Type B pancreatic cell (in vitro differentiated cells): ENCODE measurements around the gene C1orf74. TPM values are rescaled to one million over a fixed set of nuclear protein-coding genes. Genes with fewer than 3 reads are reported as not detected.

Experiments
- DNase-seq: peaks from one replicate; pipeline ENCODE4 v3.0.0; 2021; ENCODE audit warnings: mixed read lengths; ENCODE audit not compliant: unreplicated experiment; ENCODE audit errors: extremely low spot score
- H3K27ac Mint-ChIP-seq: 2 replicates; pipeline ENCODE4 v1.8.0; 2021; ENCODE audit warnings: mild to moderate bottlenecking, mixed read lengths
- H3K27me3 Mint-ChIP-seq: 2 replicates; pipeline ENCODE4 v1.8.0; 2021; ENCODE audit warnings: mixed read lengths
- H3K36me3 Mint-ChIP-seq: 2 replicates; pipeline ENCODE4 v1.8.0; 2021; ENCODE audit warnings: mixed read lengths
- H3K4me1 Mint-ChIP-seq: one replicate; pipeline ENCODE4 v1.8.0; 2021; ENCODE audit warnings: mixed read lengths; ENCODE audit not compliant: unreplicated experiment
- H3K4me3 Mint-ChIP-seq: 2 replicates; pipeline ENCODE4 v1.8.0; 2021; ENCODE audit warnings: mild to moderate bottlenecking, mixed read lengths
- H3K9me3 Mint-ChIP-seq: 2 replicates; pipeline ENCODE4 v1.8.0; 2021; ENCODE audit warnings: mixed read lengths
- total RNA-seq: library from RNA; stranded (reverse); gene quantifications from 2 replicates; pipeline ENCODE4 v1.2.1, GENCODE V29; 2021; ENCODE audit warnings: low replicate concordance
- TF ChIP-seq, protein P1 (sequence below): fragments of 200-600 bp; sonication (generic); conservative IDR thresholded peaks from 2 replicates; pipeline ENCODE4 v1.5.0; 2021; ENCODE audit warnings: antibody characterized with exemption, mild to moderate bottlenecking

The C1orf74 gene
- total RNA-seq, 1 donor from 2014 or later = 3.6 TPM

DNA sequence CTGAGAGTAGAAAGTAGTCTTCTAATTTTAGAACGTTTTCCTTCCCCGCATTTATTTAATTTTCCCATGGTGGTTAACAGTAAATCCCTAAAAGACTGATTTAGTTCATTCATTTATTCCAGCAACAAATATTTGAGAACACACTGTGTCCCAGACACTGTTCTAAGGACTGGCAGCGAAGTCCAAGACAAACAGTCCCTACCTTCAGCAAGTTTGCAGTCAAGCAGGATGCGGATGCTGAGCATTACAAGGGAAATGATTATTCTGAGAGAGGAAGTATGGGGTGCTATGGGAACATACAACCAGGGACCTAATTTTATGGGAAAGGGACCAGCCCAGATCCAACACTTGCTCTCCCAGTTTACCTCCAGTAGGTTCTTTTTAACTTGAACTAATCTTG, 1.2 kb upstream of the C1orf74 start:
- H3K27me3 Mint-ChIP-seq = peaks cover 19% of the 10 kb centered on the region
- H3K36me3 Mint-ChIP-seq = peaks cover 34% of the 10 kb centered on the region
- no peak for DNase-seq
- no peaks in the 10 kb centered on the region for H3K9me3 Mint-ChIP-seq
- peaks cover 26% of the 10 kb centered on the region for H3K4me1 Mint-ChIP-seq
- TF ChIP-seq, protein P1, sequence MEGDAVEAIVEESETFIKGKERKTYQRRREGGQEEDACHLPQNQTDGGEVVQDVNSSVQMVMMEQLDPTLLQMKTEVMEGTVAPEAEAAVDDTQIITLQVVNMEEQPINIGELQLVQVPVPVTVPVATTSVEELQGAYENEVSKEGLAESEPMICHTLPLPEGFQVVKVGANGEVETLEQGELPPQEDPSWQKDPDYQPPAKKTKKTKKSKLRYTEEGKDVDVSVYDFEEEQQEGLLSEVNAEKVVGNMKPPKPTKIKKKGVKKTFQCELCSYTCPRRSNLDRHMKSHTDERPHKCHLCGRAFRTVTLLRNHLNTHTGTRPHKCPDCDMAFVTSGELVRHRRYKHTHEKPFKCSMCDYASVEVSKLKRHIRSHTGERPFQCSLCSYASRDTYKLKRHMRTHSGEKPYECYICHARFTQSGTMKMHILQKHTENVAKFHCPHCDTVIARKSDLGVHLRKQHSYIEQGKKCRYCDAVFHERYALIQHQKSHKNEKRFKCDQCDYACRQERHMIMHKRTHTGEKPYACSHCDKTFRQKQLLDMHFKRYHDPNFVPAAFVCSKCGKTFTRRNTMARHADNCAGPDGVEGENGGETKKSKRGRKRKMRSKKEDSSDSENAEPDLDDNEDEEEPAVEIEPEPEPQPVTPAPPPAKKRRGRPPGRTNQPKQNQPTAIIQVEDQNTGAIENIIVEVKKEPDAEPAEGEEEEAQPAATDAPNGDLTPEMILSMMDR = no peak
- H3K4me3 Mint-ChIP-seq = no peak overlapping the region
- peak overlapping the region; percentile 98 for H3K27ac Mint-ChIP-seq

DNA sequence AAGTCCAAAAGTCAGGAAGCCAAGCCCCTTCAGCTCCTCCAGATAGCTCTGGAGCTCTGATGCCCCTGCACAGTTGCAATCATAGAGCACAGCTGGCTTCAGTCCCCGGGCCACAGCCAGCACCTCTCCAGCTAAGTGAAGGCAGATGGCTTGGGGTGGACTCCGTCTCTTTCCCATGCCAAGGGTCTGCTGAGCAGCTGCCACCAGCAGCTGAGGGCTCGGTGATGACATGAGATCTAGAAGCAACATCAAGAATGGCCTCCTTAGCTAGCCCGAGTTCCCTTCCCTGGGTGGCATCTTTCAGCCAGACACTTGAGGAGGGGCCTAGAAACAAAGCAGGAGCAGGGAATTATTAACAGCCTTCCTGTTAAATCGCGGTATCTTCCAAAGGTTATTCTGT, 973 bp downstream of the C1orf74 start:
- H3K4me3 Mint-ChIP-seq = peak overlapping the region; percentile 96
- no peak for DNase-seq
- TF ChIP-seq, protein P1 = no peak
- peaks cover 38% of the 10 kb centered on the region for H3K36me3 Mint-ChIP-seq
- H3K4me1 Mint-ChIP-seq = peaks cover 30% of the 10 kb centered on the region
- peak overlapping the region; percentile 98 for H3K27ac Mint-ChIP-seq
- no peaks in the 10 kb centered on the region for H3K9me3 Mint-ChIP-seq
- H3K27me3 Mint-ChIP-seq = peaks cover 14% of the 10 kb centered on the region

DNA sequence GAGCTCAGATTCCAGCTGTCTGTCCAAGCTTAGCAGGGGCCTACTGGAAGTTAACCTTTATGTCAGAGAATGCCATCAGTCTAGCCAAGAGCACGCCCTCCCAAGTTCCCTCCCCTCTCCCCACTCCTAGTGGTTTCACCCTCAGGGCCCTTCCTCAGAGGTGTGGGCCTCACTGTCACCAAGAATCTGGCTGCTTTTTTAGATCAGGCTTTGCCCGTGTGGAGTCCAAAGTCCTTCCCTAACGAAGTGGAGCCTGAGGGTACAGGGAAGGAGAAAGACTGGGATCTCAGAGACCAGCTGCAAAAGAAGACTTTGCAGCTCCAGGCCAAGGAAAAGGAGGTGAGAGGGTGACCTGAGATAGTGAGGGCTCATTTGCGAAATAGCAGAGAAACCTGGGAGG, 4.1 kb downstream of the C1orf74 start:
- H3K4me3 Mint-ChIP-seq = peak overlapping the region; percentile 33
- peaks cover 21% of the 10 kb centered on the region for H3K4me1 Mint-ChIP-seq
- no peaks in the 10 kb centered on the region for H3K9me3 Mint-ChIP-seq
- TF ChIP-seq, protein P1 = no peak
- H3K27me3 Mint-ChIP-seq = peaks cover 3% of the 10 kb centered on the region
- DNase-seq = no peak
- H3K27ac Mint-ChIP-seq = peak overlapping the region; percentile 83
- H3K36me3 Mint-ChIP-seq = peaks cover 22% of the 10 kb centered on the region

DNA sequence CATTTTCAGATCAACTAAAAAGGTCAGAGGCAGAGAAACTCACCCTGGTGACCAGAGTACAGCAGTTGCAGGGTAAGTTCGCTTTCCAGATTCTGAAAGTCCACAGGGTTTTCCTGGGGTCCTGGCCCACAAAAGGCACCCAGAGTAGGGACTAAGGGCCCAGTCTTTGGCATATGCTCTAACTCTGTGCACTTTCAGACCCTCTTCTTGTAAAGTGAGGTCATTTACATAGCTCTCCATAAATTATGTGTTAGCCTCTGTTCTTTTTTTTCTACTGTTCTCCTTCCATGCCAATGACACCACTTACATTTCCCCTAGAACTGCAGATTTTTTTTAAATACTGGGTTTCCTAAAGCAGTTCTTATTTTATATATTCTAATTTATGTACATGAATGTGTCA, 6.3 kb downstream of the C1orf74 start:
- Mint-ChIP-seq H3K36me3 (peaks cover 9% of the 10 kb centered on the region), H3K4me3 (no peak overlapping the region), H3K9me3 (no peaks in the 10 kb centered on the region), H3K27ac (no peak overlapping the region), H3K27me3 (peaks cover 5% of the 10 kb centered on the region), H3K4me1 (peaks cover 11% of the 10 kb centered on the region)
- no peak for DNase-seq
- TF ChIP-seq, protein P1 = no peak

DNA sequence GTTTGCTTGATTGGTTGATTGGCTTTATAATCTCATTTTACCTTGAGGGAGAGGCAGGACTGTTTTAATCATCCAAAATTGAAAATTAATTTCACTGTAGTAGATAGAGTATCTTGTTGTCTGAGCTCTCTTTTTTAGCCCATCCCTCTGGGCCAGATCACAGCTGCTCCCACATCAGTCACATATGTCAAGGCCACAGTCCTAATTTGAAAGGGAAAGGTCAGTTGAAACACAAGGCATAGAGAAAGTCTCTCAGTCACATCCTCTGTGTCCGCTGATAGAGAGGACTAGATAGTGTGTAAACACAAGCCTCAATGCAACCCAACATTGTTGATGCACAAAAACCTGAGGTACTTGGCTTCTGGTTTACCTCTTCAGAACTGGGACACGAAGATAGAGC, 6.8 kb downstream of the C1orf74 start:
- Mint-ChIP-seq H3K4me3 (no peak overlapping the region), H3K27ac (no peak overlapping the region), H3K36me3 (peaks cover 8% of the 10 kb centered on the region), H3K4me1 (peaks cover 11% of the 10 kb centered on the region), H3K27me3 (peaks cover 9% of the 10 kb centered on the region), H3K9me3 (no peaks in the 10 kb centered on the region)
- no peak for DNase-seq
- TF ChIP-seq, protein P1 = no peak

DNA sequence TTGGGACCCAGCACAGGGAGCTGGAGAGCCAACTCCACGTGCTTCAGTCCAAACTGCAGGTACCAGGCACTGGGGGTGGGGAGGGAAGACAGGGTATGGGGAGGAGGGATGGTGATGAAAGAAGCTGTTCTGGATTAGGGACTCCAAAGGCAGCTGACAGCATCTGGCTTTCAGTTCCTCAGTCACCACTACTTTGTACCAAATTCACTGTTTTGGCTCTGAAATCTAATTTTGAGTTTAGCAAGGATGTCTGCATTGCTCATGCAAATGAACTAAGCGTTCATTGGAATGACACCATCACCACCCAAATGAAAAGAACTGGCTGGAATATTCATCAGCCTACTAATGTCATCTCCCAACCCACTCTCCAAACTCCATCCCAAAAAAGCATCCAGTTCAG, 8.7 kb downstream of the C1orf74 start:
- peaks cover 3% of the 10 kb centered on the region for H3K36me3 Mint-ChIP-seq
- no peak for DNase-seq
- TF ChIP-seq, protein P1 = no peak
- no peaks in the 10 kb centered on the region for H3K9me3 Mint-ChIP-seq
- H3K4me3 Mint-ChIP-seq = no peak overlapping the region
- H3K4me1 Mint-ChIP-seq = peaks cover 11% of the 10 kb centered on the region
- H3K27ac Mint-ChIP-seq = no peak overlapping the region
- peaks cover 9% of the 10 kb centered on the region for H3K27me3 Mint-ChIP-seq
